HL-60 (cell line): ENCODE measurements around the gene RTN4R.
"Not testable (repeated sequence)": the region's sequence is repeated elsewhere in the genome, so short reads cannot be mapped to it uniquely, and the experiment has no call there.

Experiments
- DNase-seq, 2 experiments: peaks; one replicate each; pipeline ENCODE4 v3.0.0-alpha.2; 2010 to 2020; ENCODE audit warnings: low read depth in 1 of 2, low spot score in 1 of 2
- H3K27ac ChIP-seq: fragments of 250-450 bp; sonication (Bioruptor Pico); replicated peaks from 2 replicates; pipeline ENCODE4 v1.5.1; 2020; ENCODE audit warnings: mild to moderate bottlenecking, moderate library complexity
- H3K27me3 ChIP-seq: fragments of 250-450 bp; sonication (Bioruptor Pico); 2 replicates; pipeline ENCODE4 v1.5.1; 2021; ENCODE audit warnings: mild to moderate bottlenecking, moderate library complexity; ENCODE audit not compliant: insufficient read depth, poor library complexity, severe bottlenecking
- H3K4me3 ChIP-seq: replicated peaks from 2 replicates; pipeline ENCODE4 v1.5.1; 2011; ENCODE audit warnings: mild to moderate bottlenecking, control low read depth, low read length; ENCODE audit not compliant: insufficient read depth
- GABPA ChIP-seq: IDR thresholded peaks from 2 replicates; pipeline ENCODE4 v1.6.1; 2012; ENCODE audit warnings: low read depth
- POLR2AphosphoS5 ChIP-seq: IDR thresholded peaks from 2 replicates; pipeline ENCODE4 v1.6.1; 2012; ENCODE audit warnings: low read depth
- SPI1 ChIP-seq: IDR thresholded peaks from 2 replicates; pipeline ENCODE4 v1.6.1; 2012; ENCODE audit warnings: low read depth, mild to moderate bottlenecking, borderline replicate concordance
- TF ChIP-seq, protein P1 (sequence below): IDR thresholded peaks from one replicate; pipeline ENCODE4 v1.5.1; 2011; ENCODE audit warnings: low read length, control low read depth, inconsistent platforms; ENCODE audit not compliant: insufficient read depth
- TF ChIP-seq, protein P2 (sequence below): IDR thresholded peaks from 2 replicates; pipeline ENCODE4 v1.6.1; 2012; ENCODE audit warnings: low read depth; ENCODE audit not compliant: insufficient replicate concordance

RTN4R gene

DNA sequence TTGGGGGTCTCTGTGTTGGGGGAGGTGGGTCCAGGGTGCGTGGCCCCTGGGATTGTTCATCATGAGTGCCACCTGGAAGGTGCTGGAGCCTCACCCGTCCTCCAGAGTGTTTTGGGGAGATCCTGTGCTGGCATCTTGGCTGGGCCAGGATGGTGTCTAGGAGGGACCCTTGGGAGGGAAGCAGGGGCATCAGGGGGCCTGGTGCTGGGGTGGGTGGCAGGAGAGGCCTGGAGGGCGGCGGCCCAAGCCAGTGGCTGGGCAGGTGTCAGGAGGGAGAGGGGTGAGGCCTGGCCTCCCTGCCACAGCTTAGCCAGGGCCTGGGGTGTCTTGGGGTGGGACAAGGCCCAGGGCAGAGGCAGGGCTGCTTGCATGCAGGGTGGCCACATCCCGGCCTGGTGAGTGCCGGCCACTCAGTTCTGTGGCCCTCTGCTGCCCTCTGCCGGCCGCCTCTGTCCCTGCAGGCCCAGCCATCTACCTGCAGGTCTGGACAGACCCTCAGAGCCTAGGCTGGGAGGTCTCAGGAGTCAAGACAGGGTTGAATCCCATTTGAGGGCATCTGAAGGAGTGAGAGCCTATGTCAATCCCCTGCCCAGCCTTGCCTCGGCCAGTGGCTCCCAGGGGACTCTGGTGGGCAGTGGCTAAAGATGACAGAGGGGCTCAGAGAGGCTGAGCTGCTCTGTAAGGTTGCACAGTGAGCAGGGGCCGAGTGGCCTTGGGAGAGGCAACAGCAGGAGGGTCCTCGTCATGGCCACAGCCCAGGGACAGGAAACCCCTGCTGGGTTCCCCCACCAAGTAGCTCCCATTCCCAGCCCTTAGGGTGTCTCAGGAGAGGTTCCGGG, 17.6 kb upstream of the RTN4R start:
- TF ChIP-seq, protein P1, sequence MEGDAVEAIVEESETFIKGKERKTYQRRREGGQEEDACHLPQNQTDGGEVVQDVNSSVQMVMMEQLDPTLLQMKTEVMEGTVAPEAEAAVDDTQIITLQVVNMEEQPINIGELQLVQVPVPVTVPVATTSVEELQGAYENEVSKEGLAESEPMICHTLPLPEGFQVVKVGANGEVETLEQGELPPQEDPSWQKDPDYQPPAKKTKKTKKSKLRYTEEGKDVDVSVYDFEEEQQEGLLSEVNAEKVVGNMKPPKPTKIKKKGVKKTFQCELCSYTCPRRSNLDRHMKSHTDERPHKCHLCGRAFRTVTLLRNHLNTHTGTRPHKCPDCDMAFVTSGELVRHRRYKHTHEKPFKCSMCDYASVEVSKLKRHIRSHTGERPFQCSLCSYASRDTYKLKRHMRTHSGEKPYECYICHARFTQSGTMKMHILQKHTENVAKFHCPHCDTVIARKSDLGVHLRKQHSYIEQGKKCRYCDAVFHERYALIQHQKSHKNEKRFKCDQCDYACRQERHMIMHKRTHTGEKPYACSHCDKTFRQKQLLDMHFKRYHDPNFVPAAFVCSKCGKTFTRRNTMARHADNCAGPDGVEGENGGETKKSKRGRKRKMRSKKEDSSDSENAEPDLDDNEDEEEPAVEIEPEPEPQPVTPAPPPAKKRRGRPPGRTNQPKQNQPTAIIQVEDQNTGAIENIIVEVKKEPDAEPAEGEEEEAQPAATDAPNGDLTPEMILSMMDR, result peak; percentile 39
- H3K27ac ChIP-seq, H3K27me3 ChIP-seq, H3K4me3 ChIP-seq: not testable (repeated sequence)
- peak in 1 of 2 experiments; percentile 37 for DNase-seq

DNA sequence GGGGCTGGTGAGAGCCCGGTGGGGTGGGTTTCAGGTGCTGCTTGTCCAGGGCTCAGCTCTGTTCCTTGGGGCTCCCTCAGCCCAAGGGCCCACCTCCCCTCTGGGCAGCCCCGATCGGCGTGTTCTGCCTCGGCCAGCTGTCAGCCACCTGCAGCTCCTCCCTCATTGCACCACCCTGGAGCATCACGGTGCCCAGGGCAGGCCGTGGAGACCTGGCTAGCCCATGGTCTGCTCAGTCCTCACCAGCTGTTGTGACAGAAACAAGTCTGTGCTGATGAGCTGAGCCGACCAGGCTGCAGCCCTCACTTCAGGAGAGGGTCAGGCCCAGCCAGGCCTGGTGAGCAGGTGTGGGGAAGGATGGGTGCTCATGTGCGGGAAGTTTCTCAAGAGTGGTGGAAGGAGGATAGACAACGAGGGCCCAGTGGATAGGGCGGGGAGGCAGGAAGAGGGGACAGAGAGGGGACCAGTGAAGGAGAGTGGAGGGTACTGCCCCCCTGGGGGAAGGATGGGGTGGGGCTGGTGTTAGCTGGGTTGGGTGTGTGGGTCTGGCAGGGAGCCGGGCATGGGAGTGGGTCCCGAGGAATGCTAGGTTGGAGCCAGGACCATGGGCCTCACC, 16.5 kb upstream of the RTN4R start:
- Histone ChIP-seq H3K4me3 (no peak overlapping the region), H3K27me3 (no peaks in the 10 kb centered on the region), H3K27ac (no peak overlapping the region)
- DNase-seq, result no peak
- TF ChIP-seq, protein P2, sequence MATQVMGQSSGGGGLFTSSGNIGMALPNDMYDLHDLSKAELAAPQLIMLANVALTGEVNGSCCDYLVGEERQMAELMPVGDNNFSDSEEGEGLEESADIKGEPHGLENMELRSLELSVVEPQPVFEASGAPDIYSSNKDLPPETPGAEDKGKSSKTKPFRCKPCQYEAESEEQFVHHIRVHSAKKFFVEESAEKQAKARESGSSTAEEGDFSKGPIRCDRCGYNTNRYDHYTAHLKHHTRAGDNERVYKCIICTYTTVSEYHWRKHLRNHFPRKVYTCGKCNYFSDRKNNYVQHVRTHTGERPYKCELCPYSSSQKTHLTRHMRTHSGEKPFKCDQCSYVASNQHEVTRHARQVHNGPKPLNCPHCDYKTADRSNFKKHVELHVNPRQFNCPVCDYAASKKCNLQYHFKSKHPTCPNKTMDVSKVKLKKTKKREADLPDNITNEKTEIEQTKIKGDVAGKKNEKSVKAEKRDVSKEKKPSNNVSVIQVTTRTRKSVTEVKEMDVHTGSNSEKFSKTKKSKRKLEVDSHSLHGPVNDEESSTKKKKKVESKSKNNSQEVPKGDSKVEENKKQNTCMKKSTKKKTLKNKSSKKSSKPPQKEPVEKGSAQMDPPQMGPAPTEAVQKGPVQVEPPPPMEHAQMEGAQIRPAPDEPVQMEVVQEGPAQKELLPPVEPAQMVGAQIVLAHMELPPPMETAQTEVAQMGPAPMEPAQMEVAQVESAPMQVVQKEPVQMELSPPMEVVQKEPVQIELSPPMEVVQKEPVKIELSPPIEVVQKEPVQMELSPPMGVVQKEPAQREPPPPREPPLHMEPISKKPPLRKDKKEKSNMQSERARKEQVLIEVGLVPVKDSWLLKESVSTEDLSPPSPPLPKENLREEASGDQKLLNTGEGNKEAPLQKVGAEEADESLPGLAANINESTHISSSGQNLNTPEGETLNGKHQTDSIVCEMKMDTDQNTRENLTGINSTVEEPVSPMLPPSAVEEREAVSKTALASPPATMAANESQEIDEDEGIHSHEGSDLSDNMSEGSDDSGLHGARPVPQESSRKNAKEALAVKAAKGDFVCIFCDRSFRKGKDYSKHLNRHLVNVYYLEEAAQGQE, result no peak
- TF ChIP-seq GABPA, result no peak
- no peak for TF ChIP-seq POLR2AphosphoS5
- TF ChIP-seq, protein P1, result no peak

DNA sequence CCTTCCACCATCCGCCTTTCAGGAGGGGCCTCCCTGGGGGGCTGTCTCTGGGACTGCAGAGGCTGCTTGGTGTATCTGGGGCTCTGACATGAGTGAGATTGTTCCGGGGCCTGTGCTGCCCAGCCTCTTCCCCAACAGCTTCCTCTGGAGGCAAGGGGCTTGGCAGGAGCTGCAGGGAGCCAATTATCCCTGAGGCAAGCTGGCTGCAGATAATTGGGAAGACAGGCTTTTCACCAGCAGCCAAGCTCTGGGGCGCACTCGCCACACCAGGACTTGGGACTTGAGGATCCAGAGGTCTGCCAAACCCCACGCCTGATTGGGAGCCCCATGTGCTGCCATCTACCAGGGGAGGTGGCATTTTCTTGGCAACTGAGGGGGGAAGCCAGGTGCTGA, 15.6 kb upstream of the RTN4R start:
- no peak for DNase-seq
- Histone ChIP-seq H3K27ac (no peak overlapping the region), H3K27me3 (no peaks in the 10 kb centered on the region), H3K4me3 (no peak overlapping the region)
- TF ChIP-seq SPI1, result no peak
- TF ChIP-seq, protein P2, result no peak
- TF ChIP-seq GABPA, result no peak
- TF ChIP-seq POLR2AphosphoS5, result no peak
- TF ChIP-seq, protein P1, result no peak
